ENCODE results near the gene OMA1.

OMA1 gene

GRCh38 chr1:58456470-58456869 is 90.1 kb downstream of the OMA1 start:
- DNase-seq: peak; percentile 39

GRCh38 chr1:58454807-58455206 is 91.7 kb downstream of the OMA1 start:
- DNase-seq: no peak

- no peak for DNase-seq
Observed at GRCh38 chr1:58454385-58454784, 92.1 kb downstream of the OMA1 start.

- no peak for DNase-seq
Observed at GRCh38 chr1:58451560-58452191, 94.8 kb downstream of the OMA1 start.

- no peak for DNase-seq
Observed at GRCh38 chr1:58447886-58448285, 98.6 kb downstream of the OMA1 start.

- no peak for DNase-seq
Observed at GRCh38 chr1:58447042-58447441, 99.5 kb downstream of the OMA1 start.

- no peak for DNase-seq
Observed at GRCh38 chr1:58446368-58446767, 100.2 kb downstream of the OMA1 start.

- peak; percentile 10 for DNase-seq
Observed at GRCh38 chr1:58443986-58444868, 102.3 kb downstream of the OMA1 start.

- DNase-seq: no peak
Observed at GRCh38 chr1:58442114-58442513, 104.4 kb downstream of the OMA1 start.

GRCh38 chr1:58441699-58442098 is 104.8 kb downstream of the OMA1 start:
- no peak for DNase-seq

GRCh38 chr1:58440696-58441095 is 105.8 kb downstream of the OMA1 start:
- DNase-seq: no peak

GRCh38 chr1:58439946-58440345 is 106.6 kb downstream of the OMA1 start:
- DNase-seq: no peak

GRCh38 chr1:58438468-58438867 is 108.1 kb downstream of the OMA1 start:
- no peak for DNase-seq

GRCh38 chr1:58437623-58438022 is 108.9 kb downstream of the OMA1 start:
- no peak for DNase-seq

GRCh38 chr1:58436615-58437297 is 109.8 kb downstream of the OMA1 start:
- DNase-seq: no peak

GRCh38 chr1:58435376-58435775 is 111.2 kb downstream of the OMA1 start:
- no peak for DNase-seq

- DNase-seq: peak; percentile 41
Observed at GRCh38 chr1:58434607-58435006, 111.9 kb downstream of the OMA1 start.

GRCh38 chr1:58434181-58434580 is 112.3 kb downstream of the OMA1 start:
- DNase-seq: no peak

- DNase-seq: peak; percentile 70
Observed at GRCh38 chr1:58432851-58433668, 113.5 kb downstream of the OMA1 start.

- DNase-seq: no peak
Observed at GRCh38 chr1:58431901-58432620, 114.5 kb downstream of the OMA1 start.

Measured in HCEC 1CT (cell line).